Stimulated activated naive CD8-positive, alpha-beta T cell treated with anti-CD3 and anti-CD28 coated beads, Interleukin-15, Interleukin-2, amounts not matched to agents 100 U/mL and 50 U/mL, for 24 hours (primary cell): ENCODE results near the gene SRSF12.
"Not testable (repeated sequence)": the region's sequence is repeated elsewhere in the genome, so short reads cannot be mapped to it uniquely, and the experiment has no call there.

Experiments
- ATAC-seq: fragments of 150-1000 bp; cut with Tn5 transposase; one replicate; pipeline ENCODE4 v1.10.0; 2021
- DNase-seq: peaks from one replicate; pipeline ENCODE4 v3.0.0; 2021

Gene SRSF12

GRCh38 chr6:89071036-89071435 is 46.8 kb downstream of the SRSF12 start:
- ATAC-seq (no peak), DNase-seq (no peak)

GRCh38 chr6:89069536-89070163 is 48.2 kb downstream of the SRSF12 start:
- DNase-seq (no peak), ATAC-seq (no peak)

- ATAC-seq (no peak), DNase-seq (no peak)
Measured at GRCh38 chr6:89068695-89069094, 49.2 kb downstream of the SRSF12 start.

- ATAC-seq = no peak
- DNase-seq = no peak
Measured at GRCh38 chr6:89067796-89068195, 50.1 kb downstream of the SRSF12 start.

GRCh38 chr6:89066940-89067646 is 50.8 kb downstream of the SRSF12 start:
- no peak for ATAC-seq

GRCh38 chr6:89066121-89066520 is 51.8 kb downstream of the SRSF12 start:
- ATAC-seq, DNase-seq: not testable (repeated sequence)

More at GRCh38 chr6:89066940-89067646, 50.8 kb downstream of the SRSF12 start:
- DNase-seq = no peak

GRCh38 chr6:89064931-89065330 is 52.9 kb downstream of the SRSF12 start:
- DNase-seq, ATAC-seq: not testable (repeated sequence)

- ATAC-seq (no peak), DNase-seq (no peak)
Measured at GRCh38 chr6:89063881-89064280, 54.0 kb downstream of the SRSF12 start.

GRCh38 chr6:89059227-89059626 is 58.6 kb downstream of the SRSF12 start:
- DNase-seq (no peak), ATAC-seq (no peak)

- ATAC-seq (no peak), DNase-seq (no peak)
Measured at GRCh38 chr6:89058627-89059026, 59.2 kb downstream of the SRSF12 start.

- ATAC-seq (no peak), DNase-seq (no peak)
Measured at GRCh38 chr6:89057759-89058158, 60.1 kb downstream of the SRSF12 start.

GRCh38 chr6:89054208-89054607 is 63.7 kb downstream of the SRSF12 start:
- ATAC-seq (no peak), DNase-seq (no peak)

GRCh38 chr6:89051676-89052075 is 66.2 kb downstream of the SRSF12 start:
- DNase-seq (no peak), ATAC-seq (peak; percentile 65)

GRCh38 chr6:89050697-89051096 is 67.2 kb downstream of the SRSF12 start:
- DNase-seq (no peak), ATAC-seq (peak; percentile 36)

- DNase-seq (no peak), ATAC-seq (no peak)
Measured at GRCh38 chr6:89050155-89050554, 67.7 kb downstream of the SRSF12 start.

- ATAC-seq (no peak), DNase-seq (no peak)
Measured at GRCh38 chr6:89048985-89049384, 68.9 kb downstream of the SRSF12 start.

- no peak for ATAC-seq
- no peak for DNase-seq
Measured at GRCh38 chr6:89048288-89048923, 69.5 kb downstream of the SRSF12 start.

GRCh38 chr6:89047473-89047872 is 70.4 kb downstream of the SRSF12 start:
- ATAC-seq = no peak

More at GRCh38 chr6:89047473-89047872, 70.4 kb downstream of the SRSF12 start:
- no peak for DNase-seq
